Naive B cell (primary cell): Measurements from ENCODE around the gene ACP1. TPM values are rescaled to one million over a fixed set of nuclear protein-coding genes. Genes with fewer than 3 reads are reported as not detected.
"Not testable (repeated sequence)": the region's sequence is repeated elsewhere in the genome, so short reads cannot be mapped to it uniquely, and the experiment has no call there.

Experiments
- ATAC-seq, 2 donors: fragments of 150-1000 bp; cut with Tn5 transposase; 2 replicates each; pipeline ENCODE4 v1.10.0; 2021; ENCODE audit warnings: low read depth in 2 of 2, mild to moderate bottlenecking in 2 of 2, moderate library complexity in 2 of 2
- DNase-seq: peaks from one replicate; pipeline ENCODE4 v3.0.0; 2022
- H3K27ac Mint-ChIP-seq, 6 donors: one replicate each; pipeline ENCODE4 v1.8.0; 2020 to 2022; ENCODE audit warnings: mild to moderate bottlenecking in 6 of 6, mixed read lengths in 6 of 6, moderate library complexity in 5 of 6, inconsistent platforms in 2 of 6
- H3K27me3 Mint-ChIP-seq, 3 donors: one replicate each; pipeline ENCODE4 v1.8.0; 2021 to 2022; ENCODE audit warnings: mixed read lengths in 3 of 3, mild to moderate bottlenecking in 1 of 3
- H3K36me3 Mint-ChIP-seq, 2 donors: one replicate each; pipeline ENCODE4 v1.8.0; 2020 to 2022; ENCODE audit warnings: mixed read lengths in 2 of 2, inconsistent platforms in 1 of 2, mild to moderate bottlenecking in 1 of 2
- H3K4me1 Mint-ChIP-seq, 3 donors: one replicate each; pipeline ENCODE4 v1.8.0; 2020 to 2022; ENCODE audit warnings: mixed read lengths in 3 of 3, inconsistent platforms in 1 of 3, mild to moderate bottlenecking in 1 of 3, moderate library complexity in 1 of 3
- H3K4me3 Mint-ChIP-seq, 8 donors: one replicate each; pipeline ENCODE4 v1.8.0; 2020 to 2022; ENCODE audit warnings: mild to moderate bottlenecking in 8 of 8, mixed read lengths in 8 of 8, moderate library complexity in 8 of 8, inconsistent platforms in 2 of 8
- H3K9me3 Mint-ChIP-seq, 7 donors: one replicate each; pipeline ENCODE4 v1.8.0; 2020 to 2022; ENCODE audit warnings: mixed read lengths in 7 of 7, mild to moderate bottlenecking in 5 of 7, inconsistent platforms in 2 of 7, moderate library complexity in 1 of 7
- polyA plus RNA-seq, 6 donors: library from polyadenylated mRNA; unstranded; fragments of 300-500 nt; fragmentation: Illumina TruSeq; gene quantifications; one replicate each; pipeline ENCODE4 v1.2.3, GENCODE V29; 2021; ENCODE audit warnings: low read depth in 6 of 6

ACP1 gene
- polyA plus RNA-seq, 6 donors from 2014 or later: 202 to 385 (median 219) TPM

GRCh38 chr2:313991-314390, 49.2 kb downstream of the ACP1 start:
- Mint-ChIP-seq H3K27ac (no peak overlapping the region), H3K4me1 (peaks cover 1 to 7% (median 6%) of the 10 kb centered on the region in 3 donors), H3K9me3 (peaks cover 0 to 6% (median 0%) of the 10 kb centered on the region in 7 donors), H3K27me3 (peaks cover 0 to 10% (median 4%) of the 10 kb centered on the region in 3 donors), H3K4me3 (no peak overlapping the region), H3K36me3 (no peaks in the 10 kb centered on the region)
- ATAC-seq (no peak), DNase-seq (no peak)

DNA sequence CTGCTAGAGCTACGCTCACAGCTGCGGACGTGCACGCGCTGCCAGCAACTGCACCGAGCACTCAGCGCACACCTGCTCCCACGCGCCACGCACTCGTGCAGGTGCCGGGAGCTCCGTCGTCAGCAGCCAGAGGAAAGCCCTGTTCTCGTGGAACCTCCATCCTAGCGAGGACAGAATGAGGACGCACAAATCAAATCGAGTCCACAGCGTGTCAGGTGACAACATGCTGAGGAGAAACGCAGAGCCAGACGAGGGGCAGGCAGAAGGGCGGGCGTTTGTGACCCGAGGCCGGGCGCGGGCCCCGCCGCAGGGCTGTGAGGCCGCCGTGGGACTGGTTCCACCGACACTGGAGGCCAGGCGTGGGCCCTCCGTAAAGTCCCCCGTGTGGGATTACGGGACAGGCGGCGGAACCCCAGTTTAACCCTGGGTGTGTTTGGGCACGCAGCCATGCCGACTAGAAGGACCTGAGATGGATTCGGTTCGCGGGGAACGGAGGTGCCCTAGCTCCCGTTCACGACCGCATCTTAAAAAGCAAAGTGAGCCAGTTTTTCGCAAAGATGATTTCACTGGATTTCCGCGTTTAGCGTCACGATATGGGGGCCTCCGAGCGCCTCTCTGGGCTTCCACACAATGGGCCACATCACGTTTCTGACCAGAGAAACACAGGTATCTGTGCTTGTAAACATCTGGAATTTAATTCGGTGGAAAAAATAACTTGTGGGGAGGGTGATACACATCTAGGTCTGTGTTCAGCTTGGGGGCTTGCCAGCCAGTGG, 50.0 kb downstream of the ACP1 start:
- H3K27ac Mint-ChIP-seq: no peak overlapping the region
- no peak for DNase-seq
- H3K36me3 Mint-ChIP-seq: no peaks in the 10 kb centered on the region
- H3K9me3 Mint-ChIP-seq: peaks cover 0 to 8% (median 0%) of the 10 kb centered on the region in 7 donors
- ATAC-seq: no peak
- H3K4me3 Mint-ChIP-seq: peak overlapping the region in 1 of 8 donors; percentile 35
- peaks cover 3 to 8% (median 3%) of the 10 kb centered on the region in 3 donors for H3K4me1 Mint-ChIP-seq
- peaks cover 0 to 10% (median 0%) of the 10 kb centered on the region in 3 donors for H3K27me3 Mint-ChIP-seq

GRCh38 chr2:315925-316324, 51.2 kb downstream of the ACP1 start:
- H3K4me1 Mint-ChIP-seq, H3K9me3 Mint-ChIP-seq, H3K36me3 Mint-ChIP-seq, H3K27me3 Mint-ChIP-seq, DNase-seq, ATAC-seq, H3K4me3 Mint-ChIP-seq: not testable (repeated sequence)
- H3K27ac Mint-ChIP-seq: peak overlapping the region in 1 of 6 donors; percentile 86

DNA sequence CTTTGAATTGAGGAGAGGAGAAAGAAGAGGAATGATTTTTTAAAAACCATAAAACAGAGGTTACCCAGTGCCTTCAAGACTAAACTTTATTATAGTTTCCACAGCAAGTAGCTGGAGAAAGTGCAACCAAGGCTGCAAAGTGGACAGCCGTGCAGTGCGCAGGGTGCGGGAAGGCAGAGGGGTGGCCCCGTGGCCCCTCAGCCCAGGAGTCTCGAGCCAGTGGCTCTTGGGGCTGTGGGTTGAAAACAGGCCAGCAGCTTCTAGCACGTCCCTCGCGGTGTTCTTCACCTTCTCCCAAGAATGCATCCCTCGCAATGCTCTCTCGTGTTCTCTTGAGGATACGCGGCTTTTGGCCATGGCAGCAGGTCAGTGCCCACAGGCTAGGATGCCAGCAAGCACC, 51.6 kb downstream of the ACP1 start:
- DNase-seq (no peak), ATAC-seq (no peak)
- peaks cover 3 to 8% (median 3%) of the 10 kb centered on the region in 3 donors for H3K4me1 Mint-ChIP-seq
- peaks cover 0 to 10% (median 0%) of the 10 kb centered on the region in 3 donors for H3K27me3 Mint-ChIP-seq
- H3K9me3 Mint-ChIP-seq: peaks cover 0 to 8% (median 0%) of the 10 kb centered on the region in 7 donors
- no peak overlapping the region for H3K27ac Mint-ChIP-seq
- no peak overlapping the region for H3K4me3 Mint-ChIP-seq
- no peaks in the 10 kb centered on the region for H3K36me3 Mint-ChIP-seq

- Mint-ChIP-seq H3K9me3 (peaks cover 0 to 8% (median 0%) of the 10 kb centered on the region in 7 donors), H3K27ac (peak overlapping the region in 2 of 6 donors; percentile 51 to 90), H3K4me3 (no peak overlapping the region), H3K36me3 (no peaks in the 10 kb centered on the region), H3K4me1 (peaks cover 3 to 8% (median 3%) of the 10 kb centered on the region in 3 donors), H3K27me3 (peaks cover 0 to 10% (median 5%) of the 10 kb centered on the region in 3 donors)
- DNase-seq: no peak
- no peak for ATAC-seq
Measured at GRCh38 chr2:317501-318424, 53.0 kb downstream of the ACP1 start.

DNA sequence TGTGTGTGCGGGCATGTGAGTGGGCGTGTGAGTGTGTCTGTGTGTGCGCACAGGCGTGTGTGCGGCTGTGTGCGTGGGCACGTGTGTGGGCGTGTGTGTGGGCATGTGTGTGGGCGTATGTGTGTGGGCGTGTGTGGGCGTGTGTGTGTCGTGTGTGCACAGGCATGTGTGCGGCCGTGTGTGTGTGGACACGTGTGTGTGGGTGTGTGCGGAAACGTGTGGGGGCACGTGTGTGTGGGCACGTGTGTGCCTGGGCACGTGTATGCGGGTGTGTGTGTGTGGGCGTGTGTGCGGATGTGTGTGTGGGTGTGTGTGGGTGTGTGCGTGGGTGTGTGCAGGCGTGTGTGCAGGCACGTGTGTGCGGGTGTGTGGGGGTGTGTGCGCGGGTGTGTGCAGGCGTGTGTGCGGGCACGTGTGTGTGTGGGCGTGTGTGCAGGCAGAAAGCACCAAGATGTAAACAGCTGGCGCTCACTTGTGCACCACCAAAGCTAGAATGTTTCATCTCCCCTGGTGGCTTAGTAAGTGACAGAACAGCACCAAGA, 54.4 kb downstream of the ACP1 start:
- H3K27ac Mint-ChIP-seq: peak overlapping the region in 2 of 6 donors; percentile 91 to 95
- DNase-seq (no peak), ATAC-seq (no peak)
- peaks cover 0 to 8% (median 0%) of the 10 kb centered on the region in 7 donors for H3K9me3 Mint-ChIP-seq
- H3K27me3 Mint-ChIP-seq: peaks cover 0 to 10% (median 6%) of the 10 kb centered on the region in 3 donors
- H3K4me1 Mint-ChIP-seq: peaks cover 3 to 8% (median 3%) of the 10 kb centered on the region in 3 donors
- no peaks in the 10 kb centered on the region for H3K36me3 Mint-ChIP-seq
- H3K4me3 Mint-ChIP-seq: no peak overlapping the region

DNA sequence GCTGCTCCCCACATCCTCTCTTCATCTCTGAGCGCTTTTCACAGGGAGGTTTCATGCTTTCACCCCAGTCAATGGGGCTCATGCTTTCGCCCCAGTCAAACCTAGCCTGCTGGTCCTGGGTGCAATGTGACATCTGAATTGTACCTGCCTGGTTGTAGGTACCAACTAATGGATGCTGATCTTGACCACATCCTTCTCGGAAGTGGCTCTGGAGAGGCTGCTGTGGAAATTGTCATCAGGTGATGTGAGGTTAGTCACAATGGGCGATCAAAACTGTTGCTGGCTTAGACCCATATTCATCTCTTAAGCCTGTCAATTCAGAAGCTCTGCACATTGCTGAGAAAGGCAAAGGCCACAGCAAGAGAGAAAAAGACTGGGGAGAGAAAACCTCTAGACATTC, 55.8 kb downstream of the ACP1 start:
- DNase-seq (no peak), ATAC-seq (no peak)
- Mint-ChIP-seq H3K27ac (peak overlapping the region in 1 of 6 donors; percentile 75), H3K4me3 (no peak overlapping the region), H3K9me3 (peaks cover 0 to 8% (median 0%) of the 10 kb centered on the region in 7 donors), H3K4me1 (peaks cover 3 to 11% (median 3%) of the 10 kb centered on the region in 3 donors), H3K27me3 (peaks cover 5 to 19% (median 9%) of the 10 kb centered on the region in 3 donors), H3K36me3 (no peaks in the 10 kb centered on the region)

- H3K27me3 Mint-ChIP-seq: peaks cover 0 to 37% (median 5%) of the 10 kb centered on the region in 3 donors
- peaks cover 0 to 16% (median 3%) of the 10 kb centered on the region in 3 donors for H3K4me1 Mint-ChIP-seq
- peaks cover 0 to 9% of the 10 kb centered on the region in 2 donors for H3K36me3 Mint-ChIP-seq
- DNase-seq: no peak
- no peak for ATAC-seq
- no peak overlapping the region for H3K4me3 Mint-ChIP-seq
- peaks cover 5 to 12% (median 11%) of the 10 kb centered on the region in 7 donors for H3K9me3 Mint-ChIP-seq
- H3K27ac Mint-ChIP-seq: no peak overlapping the region
Measured at GRCh38 chr2:322326-322725, 57.6 kb downstream of the ACP1 start.

- ATAC-seq (no peak), DNase-seq (no peak)
- Mint-ChIP-seq H3K4me1 (peaks cover 0 to 16% (median 3%) of the 10 kb centered on the region in 3 donors), H3K36me3 (peaks cover 4 to 13% of the 10 kb centered on the region in 2 donors), H3K27me3 (peaks cover 2 to 41% (median 5%) of the 10 kb centered on the region in 3 donors), H3K9me3 (peaks cover 8 to 19% (median 14%) of the 10 kb centered on the region in 7 donors), H3K4me3 (no peak overlapping the region), H3K27ac (no peak overlapping the region)
Measured at GRCh38 chr2:323035-323434, 58.3 kb downstream of the ACP1 start.

Other genes with a start within 250 kb of the ACP1 start
- not detected for gene FAM110C, start 218.4 kb upstream of the ACP1 start, polyA plus RNA-seq
- 10 to 100 TPM; 17.6 to 40.5 (median 21.0) TPM for gene SH3YL1, start 915 bp upstream of the ACP1 start, polyA plus RNA-seq
- gene ALKAL2, start 23.1 kb downstream of the ACP1 start, polyA plus RNA-seq: 1 to 10 TPM in 2 of 6 donors, not detected in 4; 1.1 to 1.6 TPM